Prostate gland (tissue), 2 donors: ENCODE measurements around the gene OTX1. TPM values are rescaled to one million over a fixed set of nuclear protein-coding genes. Genes with fewer than 3 reads are reported as not detected.

Experiments
- DNase-seq: peaks from one replicate; pipeline ENCODE4 v3.0.0-alpha.2; 2019; ENCODE audit warnings: low spot score
- H3K27ac ChIP-seq, 2 donors: fragments of 200-600 bp; sonication (generic); 2 replicates each; pipeline ENCODE4 v1.5.1; 2017 to 2019
- H3K27me3 ChIP-seq: fragments of 200-600 bp; sonication (generic); replicated peaks from 2 replicates; pipeline ENCODE4 v1.5.1; 2019; ENCODE audit not compliant: insufficient read depth
- H3K36me3 ChIP-seq, 2 donors: fragments of 200-600 bp; sonication (generic); 1 replicate in 1 of 2; 2 replicates in 1 of 2; pipeline versions ENCODE4 v1.5.1 to v1.8.1; 2017 to 2019
- H3K4me1 ChIP-seq: fragments of 200-600 bp; sonication (generic); replicated peaks from 2 replicates; pipeline ENCODE4 v1.5.1; 2019
- H3K4me3 ChIP-seq, 2 donors: fragments of 200-600 bp; sonication (generic); 2 replicates each; pipeline ENCODE4 v1.5.1; 2017 to 2019
- H3K9me3 ChIP-seq: fragments of 200-600 bp; sonication (generic); 2 replicates; pipeline ENCODE4 v1.5.1; 2017
- POLR2A ChIP-seq: fragments of 450-650 bp; IDR thresholded peaks from one replicate; pipeline ENCODE4 v1.6.1; 2016; ENCODE audit warnings: antibody characterized with exemption, mild to moderate bottlenecking
- POLR2AphosphoS5 ChIP-seq: sonication (generic); formaldehyde crosslinking; IDR thresholded peaks from one replicate; pipeline ENCODE4 v1.6.1; 2017; ENCODE audit warnings: antibody characterized with exemption
- WGBS: methylation state at CpG from one replicate; pipeline ENCODE4 v1.1.5; 2018; 5-methylcytosine and 5-hydroxymethylcytosine counted together
- intact Hi-C: fragments of 100-400 bp; cut with DNase I; formaldehyde crosslinking; loops from one replicate; pipeline ENCODE4 v1.14.2; 2022
- total RNA-seq, 2 donors: library from RNA; depleted of rRNA; stranded (reverse); fragments of >200 nt; gene quantifications; one replicate each; pipeline ENCODE4 v1.1.0, GENCODE V29; 2016
- TF ChIP-seq, protein P1 (sequence below), 4 experiments: fragments of 200-600 bp in 2 of 4; fragments of 450-650 bp in 2 of 4; sonication (generic) in 2 of 4; IDR thresholded peaks; 1 replicate in 3 of 4; 2 replicates in 1 of 4; pipeline ENCODE4 v1.5.1; 2016 to 2019; ENCODE audit warnings: antibody characterized with exemption in 4 of 4, mild to moderate bottlenecking in 2 of 4, moderate library complexity in 2 of 4

Gene OTX1
- total RNA-seq, 2 donors from 2014 or later = 2.0 to 2.2 TPM

DNA sequence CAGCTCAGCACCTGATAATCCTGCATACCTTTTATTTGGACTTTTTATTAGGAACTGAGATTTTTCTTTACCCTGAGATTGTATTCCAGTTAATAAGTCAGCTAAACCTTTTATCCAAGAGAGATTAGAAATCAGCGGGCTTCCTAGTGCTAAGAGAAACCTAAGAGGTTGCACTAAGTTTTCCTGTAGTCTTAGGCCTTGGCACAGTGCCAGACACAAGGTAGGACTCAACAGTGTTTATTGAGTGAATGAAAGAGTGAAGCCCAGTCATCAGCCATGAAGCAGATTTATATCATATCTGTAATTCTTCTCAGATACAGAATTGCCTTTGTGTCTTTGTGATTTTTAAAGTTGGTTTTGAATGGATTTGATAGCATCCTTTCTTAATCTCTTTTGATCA is 13.6 kb downstream of the OTX1 start:
- Histone ChIP-seq H3K36me3 (no peaks in the 10 kb centered on the region), H3K9me3 (no peaks in the 10 kb centered on the region), H3K27me3 (peaks cover 15% of the 10 kb centered on the region), H3K4me3 (no peak overlapping the region), H3K4me1 (no peaks in the 10 kb centered on the region), H3K27ac (no peak overlapping the region)
- WGBS = 50% methylated on average over 1 of the region's 1 CpG
- intact Hi-C loops = no loop called here
- TF ChIP-seq, protein P1, sequence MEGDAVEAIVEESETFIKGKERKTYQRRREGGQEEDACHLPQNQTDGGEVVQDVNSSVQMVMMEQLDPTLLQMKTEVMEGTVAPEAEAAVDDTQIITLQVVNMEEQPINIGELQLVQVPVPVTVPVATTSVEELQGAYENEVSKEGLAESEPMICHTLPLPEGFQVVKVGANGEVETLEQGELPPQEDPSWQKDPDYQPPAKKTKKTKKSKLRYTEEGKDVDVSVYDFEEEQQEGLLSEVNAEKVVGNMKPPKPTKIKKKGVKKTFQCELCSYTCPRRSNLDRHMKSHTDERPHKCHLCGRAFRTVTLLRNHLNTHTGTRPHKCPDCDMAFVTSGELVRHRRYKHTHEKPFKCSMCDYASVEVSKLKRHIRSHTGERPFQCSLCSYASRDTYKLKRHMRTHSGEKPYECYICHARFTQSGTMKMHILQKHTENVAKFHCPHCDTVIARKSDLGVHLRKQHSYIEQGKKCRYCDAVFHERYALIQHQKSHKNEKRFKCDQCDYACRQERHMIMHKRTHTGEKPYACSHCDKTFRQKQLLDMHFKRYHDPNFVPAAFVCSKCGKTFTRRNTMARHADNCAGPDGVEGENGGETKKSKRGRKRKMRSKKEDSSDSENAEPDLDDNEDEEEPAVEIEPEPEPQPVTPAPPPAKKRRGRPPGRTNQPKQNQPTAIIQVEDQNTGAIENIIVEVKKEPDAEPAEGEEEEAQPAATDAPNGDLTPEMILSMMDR (IDR thresholded peaks at IDR 0.05) = no peak
- TF ChIP-seq POLR2A (no peak), POLR2AphosphoS5 (no peak)
- no peak for DNase-seq

GRCh38 chr2:63064661-63065060 is 14.0 kb downstream of the OTX1 start:
- 62% methylated on average over 4 of the region's 4 CpGs for WGBS
- Histone ChIP-seq H3K36me3 (no peaks in the 10 kb centered on the region), H3K27ac (no peak overlapping the region), H3K4me1 (no peaks in the 10 kb centered on the region), H3K9me3 (no peaks in the 10 kb centered on the region), H3K27me3 (peaks cover 10% of the 10 kb centered on the region), H3K4me3 (no peak overlapping the region)
- DNase-seq = no peak
- intact Hi-C loops = no loop called here
- TF ChIP-seq POLR2AphosphoS5 = no peak
- TF ChIP-seq, protein P1 (IDR thresholded peaks at IDR 0.05) = no peak
- TF ChIP-seq POLR2A = no peak

- H3K36me3 ChIP-seq = no peaks in the 10 kb centered on the region
- no peaks in the 10 kb centered on the region for H3K9me3 ChIP-seq
- peaks cover 5% of the 10 kb centered on the region for H3K27me3 ChIP-seq
- WGBS = 60% methylated on average over 3 of the region's 3 CpGs
- no peak for TF ChIP-seq POLR2A
- TF ChIP-seq, protein P1 (IDR thresholded peaks at IDR 0.05) = no peak
- TF ChIP-seq POLR2AphosphoS5 = no peak
- DNase-seq = no peak
- H3K4me1 ChIP-seq = no peaks in the 10 kb centered on the region
- H3K27ac ChIP-seq = no peak overlapping the region
- H3K4me3 ChIP-seq = no peak overlapping the region
- intact Hi-C loops = no loop called here
Measured at GRCh38 chr2:63066265-63066664, 15.6 kb downstream of the OTX1 start.

DNA sequence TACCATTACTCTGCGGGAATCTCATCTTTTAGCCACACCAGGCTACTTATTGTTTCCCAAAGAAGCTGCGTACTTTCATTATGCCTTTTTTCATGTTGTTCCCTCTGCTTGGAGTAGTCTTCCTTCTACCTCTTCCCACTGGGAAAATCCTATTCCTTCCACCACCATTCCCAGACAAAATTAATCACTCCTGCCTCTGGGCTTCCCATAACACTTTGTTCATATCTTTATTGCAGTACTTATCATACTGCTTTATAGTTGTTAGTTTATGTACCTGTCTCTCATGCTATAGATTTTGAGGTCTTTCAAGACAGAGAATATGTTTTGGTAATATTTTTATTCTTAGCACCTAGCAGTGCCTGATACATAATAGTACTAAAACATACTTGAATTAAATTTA is 16.2 kb downstream of the OTX1 start:
- intact Hi-C loops = no loop called here
- Histone ChIP-seq H3K4me1 (no peaks in the 10 kb centered on the region), H3K36me3 (no peaks in the 10 kb centered on the region), H3K4me3 (no peak overlapping the region), H3K27ac (no peak overlapping the region), H3K9me3 (no peaks in the 10 kb centered on the region), H3K27me3 (peaks cover 5% of the 10 kb centered on the region)
- no peak for TF ChIP-seq POLR2A
- TF ChIP-seq POLR2AphosphoS5 = no peak
- TF ChIP-seq, protein P1 (IDR thresholded peaks at IDR 0.05) = no peak
- no peak for DNase-seq
- WGBS = 85% methylated on average over 2 of the region's 2 CpGs

- no peak for DNase-seq
- no peak overlapping the region for H3K4me3 ChIP-seq
- H3K36me3 ChIP-seq = no peaks in the 10 kb centered on the region
- no peaks in the 10 kb centered on the region for H3K9me3 ChIP-seq
- intact Hi-C loops = no loop called here
- 96% methylated on average over 2 of the region's 2 CpGs for WGBS
- H3K4me1 ChIP-seq = no peaks in the 10 kb centered on the region
- no peak for TF ChIP-seq POLR2AphosphoS5
- TF ChIP-seq POLR2A = no peak
- TF ChIP-seq, protein P1 (IDR thresholded peaks at IDR 0.05) = no peak
- H3K27ac ChIP-seq = no peak overlapping the region
- no peaks in the 10 kb centered on the region for H3K27me3 ChIP-seq
Measured at GRCh38 chr2:63071664-63072063, 21.0 kb downstream of the OTX1 start.
